ENCODE data around the gene ZC3H7A.

The ZC3H7A gene

DNA sequence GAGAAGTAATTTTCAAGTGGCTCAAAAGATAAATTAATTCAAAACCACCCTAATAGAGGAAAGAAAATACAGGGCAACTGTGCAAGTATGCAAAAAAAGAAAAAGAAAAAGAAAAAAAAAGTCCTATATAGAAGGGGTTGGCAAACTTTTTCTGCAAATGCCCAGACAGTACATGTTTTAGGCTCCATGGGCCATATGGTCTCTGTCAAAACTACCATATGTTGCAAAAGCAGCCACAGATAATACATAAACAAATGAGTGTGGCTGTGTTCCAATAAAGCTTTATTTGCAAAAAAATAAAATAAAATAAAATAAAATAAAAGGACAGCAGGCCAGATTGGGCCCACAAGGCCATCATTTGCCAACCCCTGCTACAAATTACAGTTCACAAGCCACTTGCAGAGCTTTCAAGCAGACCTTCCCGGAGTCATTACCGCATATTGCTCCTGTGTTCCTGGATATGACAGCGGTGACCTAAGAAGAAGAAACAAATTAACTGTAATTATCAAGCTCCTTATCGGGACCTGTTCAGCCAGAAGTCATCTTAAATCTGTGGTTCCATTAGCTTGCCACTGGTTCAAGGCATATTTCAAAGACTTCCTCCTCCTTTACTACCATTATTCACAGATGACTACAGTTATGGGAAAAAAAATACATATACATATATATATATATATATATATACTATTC lies 15.9 kb downstream of the ZC3H7A start (continued):
- TF ChIP-seq, protein P1, sequence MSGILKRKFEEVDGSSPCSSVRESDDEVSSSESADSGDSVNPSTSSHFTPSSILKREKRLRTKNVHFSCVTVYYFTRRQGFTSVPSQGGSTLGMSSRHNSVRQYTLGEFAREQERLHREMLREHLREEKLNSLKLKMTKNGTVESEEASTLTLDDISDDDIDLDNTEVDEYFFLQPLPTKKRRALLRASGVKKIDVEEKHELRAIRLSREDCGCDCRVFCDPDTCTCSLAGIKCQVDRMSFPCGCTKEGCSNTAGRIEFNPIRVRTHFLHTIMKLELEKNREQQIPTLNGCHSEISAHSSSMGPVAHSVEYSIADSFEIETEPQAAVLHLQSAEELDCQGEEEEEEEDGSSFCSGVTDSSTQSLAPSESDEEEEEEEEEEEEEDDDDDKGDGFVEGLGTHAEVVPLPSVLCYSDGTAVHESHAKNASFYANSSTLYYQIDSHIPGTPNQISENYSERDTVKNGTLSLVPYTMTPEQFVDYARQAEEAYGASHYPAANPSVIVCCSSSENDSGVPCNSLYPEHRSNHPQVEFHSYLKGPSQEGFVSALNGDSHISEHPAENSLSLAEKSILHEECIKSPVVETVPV (CRISPR knock-in tag; IDR thresholded peaks at IDR 0.05): no peak
- TF ChIP-seq, protein P2, sequence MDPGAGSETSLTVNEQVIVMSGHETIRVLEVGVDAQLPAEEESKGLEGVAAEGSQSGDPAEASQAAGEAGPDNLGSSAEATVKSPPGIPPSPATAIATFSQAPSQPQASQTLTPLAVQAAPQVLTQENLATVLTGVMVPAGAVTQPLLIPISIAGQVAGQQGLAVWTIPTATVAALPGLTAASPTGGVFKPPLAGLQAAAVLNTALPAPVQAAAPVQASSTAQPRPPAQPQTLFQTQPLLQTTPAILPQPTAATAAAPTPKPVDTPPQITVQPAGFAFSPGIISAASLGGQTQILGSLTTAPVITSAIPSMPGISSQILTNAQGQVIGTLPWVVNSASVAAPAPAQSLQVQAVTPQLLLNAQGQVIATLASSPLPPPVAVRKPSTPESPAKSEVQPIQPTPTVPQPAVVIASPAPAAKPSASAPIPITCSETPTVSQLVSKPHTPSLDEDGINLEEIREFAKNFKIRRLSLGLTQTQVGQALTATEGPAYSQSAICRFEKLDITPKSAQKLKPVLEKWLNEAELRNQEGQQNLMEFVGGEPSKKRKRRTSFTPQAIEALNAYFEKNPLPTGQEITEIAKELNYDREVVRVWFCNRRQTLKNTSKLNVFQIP (CRISPR knock-in tag; IDR thresholded peaks at IDR 0.05; ENCODE audit: borderline replicate concordance, low read depth): no peak
- TF ChIP-seq TOX (CRISPR knock-in tag; IDR thresholded peaks at IDR 0.05; ENCODE audit: borderline replicate concordance): no peak
- no peak for TF ChIP-seq ZNF565 (CRISPR knock-in tag; conservative IDR thresholded peaks at IDR 0.05; ENCODE audit: low read depth)
- TF ChIP-seq PPARA (CRISPR knock-in tag; IDR thresholded peaks at IDR 0.05; ENCODE audit: borderline replicate concordance): no peak
- TF ChIP-seq ARNTL (CRISPR knock-in tag; IDR thresholded peaks at IDR 0.05; ENCODE audit: borderline replicate concordance, low read depth): no peak
- TF ChIP-seq GLIS3 (CRISPR knock-in tag; IDR thresholded peaks at IDR 0.05): 0 out of 2 replicates have a peak, but pooled peaks have one; percentile 82
- TF ChIP-seq ZNF8 (CRISPR knock-in tag; IDR thresholded peaks at IDR 0.05): no peak
- TF ChIP-seq ZFP3 (CRISPR knock-in tag; IDR thresholded peaks at IDR 0.05): no peak

DNA sequence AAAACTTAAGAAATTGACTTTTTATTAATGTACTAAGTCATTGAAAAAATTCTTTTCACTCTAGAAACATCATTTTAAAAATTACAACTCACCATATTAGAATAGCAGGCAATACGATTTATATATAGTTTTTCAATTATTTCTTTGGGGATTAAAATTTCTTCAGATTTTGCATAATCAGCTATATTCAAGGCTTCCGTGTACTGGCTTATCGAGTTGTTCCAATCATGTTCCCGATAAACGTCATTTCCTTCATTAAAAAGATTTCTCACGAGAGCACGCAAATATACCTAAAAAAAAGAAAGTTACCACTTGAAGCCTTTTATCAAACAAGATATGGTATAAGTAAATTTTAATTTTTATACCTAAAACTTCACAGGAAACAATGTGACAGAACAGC lies 18.0 kb downstream of the ZC3H7A start:
- TF ChIP-seq TOX (CRISPR knock-in tag; IDR thresholded peaks at IDR 0.05; ENCODE audit: borderline replicate concordance) (no peak), GLIS3 (CRISPR knock-in tag; IDR thresholded peaks at IDR 0.05) (no peak), RARB (CRISPR knock-in tag; IDR thresholded peaks at IDR 0.05) (no peak), ZFP30 (CRISPR knock-in tag; IDR thresholded peaks at IDR 0.05) (no peak)
- TF ChIP-seq, protein P1 (CRISPR knock-in tag; IDR thresholded peaks at IDR 0.05): no peak
- TF ChIP-seq, protein P2 (CRISPR knock-in tag; IDR thresholded peaks at IDR 0.05; ENCODE audit: borderline replicate concordance, low read depth): no peak
- TF ChIP-seq, protein P3, sequence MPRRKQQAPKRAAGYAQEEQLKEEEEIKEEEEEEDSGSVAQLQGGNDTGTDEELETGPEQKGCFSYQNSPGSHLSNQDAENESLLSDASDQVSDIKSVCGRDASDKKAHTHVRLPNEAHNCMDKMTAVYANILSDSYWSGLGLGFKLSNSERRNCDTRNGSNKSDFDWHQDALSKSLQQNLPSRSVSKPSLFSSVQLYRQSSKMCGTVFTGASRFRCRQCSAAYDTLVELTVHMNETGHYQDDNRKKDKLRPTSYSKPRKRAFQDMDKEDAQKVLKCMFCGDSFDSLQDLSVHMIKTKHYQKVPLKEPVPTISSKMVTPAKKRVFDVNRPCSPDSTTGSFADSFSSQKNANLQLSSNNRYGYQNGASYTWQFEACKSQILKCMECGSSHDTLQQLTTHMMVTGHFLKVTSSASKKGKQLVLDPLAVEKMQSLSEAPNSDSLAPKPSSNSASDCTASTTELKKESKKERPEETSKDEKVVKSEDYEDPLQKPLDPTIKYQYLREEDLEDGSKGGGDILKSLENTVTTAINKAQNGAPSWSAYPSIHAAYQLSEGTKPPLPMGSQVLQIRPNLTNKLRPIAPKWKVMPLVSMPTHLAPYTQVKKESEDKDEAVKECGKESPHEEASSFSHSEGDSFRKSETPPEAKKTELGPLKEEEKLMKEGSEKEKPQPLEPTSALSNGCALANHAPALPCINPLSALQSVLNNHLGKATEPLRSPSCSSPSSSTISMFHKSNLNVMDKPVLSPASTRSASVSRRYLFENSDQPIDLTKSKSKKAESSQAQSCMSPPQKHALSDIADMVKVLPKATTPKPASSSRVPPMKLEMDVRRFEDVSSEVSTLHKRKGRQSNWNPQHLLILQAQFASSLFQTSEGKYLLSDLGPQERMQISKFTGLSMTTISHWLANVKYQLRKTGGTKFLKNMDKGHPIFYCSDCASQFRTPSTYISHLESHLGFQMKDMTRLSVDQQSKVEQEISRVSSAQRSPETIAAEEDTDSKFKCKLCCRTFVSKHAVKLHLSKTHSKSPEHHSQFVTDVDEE (CRISPR knock-in tag; IDR thresholded peaks at IDR 0.05): no peak
- no peak for ATAC-seq

DNA sequence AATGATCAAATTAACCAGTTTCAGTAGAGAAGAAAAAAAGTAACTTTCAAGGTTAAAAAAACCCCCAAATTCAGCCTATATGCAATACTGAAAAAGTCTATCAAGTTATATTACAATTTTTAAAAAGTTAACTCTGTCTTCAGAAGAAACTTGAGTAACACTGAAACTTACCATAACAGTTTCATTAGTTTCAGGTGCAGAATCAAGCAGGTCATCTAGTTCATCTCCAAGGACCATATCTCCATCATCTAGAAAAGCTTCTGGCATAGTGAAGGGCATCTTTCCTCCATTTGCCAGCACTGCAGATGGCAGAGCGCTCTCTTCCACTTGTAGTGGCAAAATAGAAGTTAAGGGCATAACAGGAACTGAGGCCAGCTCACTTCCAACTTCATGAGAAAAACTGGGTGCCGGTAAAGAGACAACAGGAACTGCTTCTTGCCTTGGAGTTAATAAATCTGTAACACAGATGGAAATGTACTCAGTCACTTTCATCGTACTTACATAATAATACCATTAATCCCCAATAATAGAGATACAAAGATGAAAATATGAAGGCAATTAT lies 22.9 kb downstream of the ZC3H7A start:
- ATAC-seq: no peak
- TF ChIP-seq TOX (CRISPR knock-in tag; IDR thresholded peaks at IDR 0.05; ENCODE audit: borderline replicate concordance): no peak
- no peak for TF ChIP-seq ARNTL (CRISPR knock-in tag; IDR thresholded peaks at IDR 0.05; ENCODE audit: borderline replicate concordance, low read depth)
- no peak for TF ChIP-seq RARB (CRISPR knock-in tag; IDR thresholded peaks at IDR 0.05)
- TF ChIP-seq TCF4 (CRISPR knock-in tag; IDR thresholded peaks at IDR 0.05; ENCODE audit: borderline replicate concordance): no peak
- TF ChIP-seq, protein P4, sequence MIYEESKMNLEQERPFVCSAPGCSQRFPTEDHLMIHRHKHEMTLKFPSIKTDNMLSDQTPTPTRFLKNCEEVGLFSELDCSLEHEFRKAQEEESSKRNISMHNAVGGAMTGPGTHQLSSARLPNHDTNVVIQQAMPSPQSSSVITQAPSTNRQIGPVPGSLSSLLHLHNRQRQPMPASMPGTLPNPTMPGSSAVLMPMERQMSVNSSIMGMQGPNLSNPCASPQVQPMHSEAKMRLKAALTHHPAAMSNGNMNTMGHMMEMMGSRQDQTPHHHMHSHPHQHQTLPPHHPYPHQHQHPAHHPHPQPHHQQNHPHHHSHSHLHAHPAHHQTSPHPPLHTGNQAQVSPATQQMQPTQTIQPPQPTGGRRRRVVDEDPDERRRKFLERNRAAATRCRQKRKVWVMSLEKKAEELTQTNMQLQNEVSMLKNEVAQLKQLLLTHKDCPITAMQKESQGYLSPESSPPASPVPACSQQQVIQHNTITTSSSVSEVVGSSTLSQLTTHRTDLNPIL (CRISPR knock-in tag; IDR thresholded peaks at IDR 0.05; ENCODE audit: low read depth): no peak
- TF ChIP-seq GLIS3 (CRISPR knock-in tag; IDR thresholded peaks at IDR 0.05): no peak
- TF ChIP-seq ESRRG (CRISPR knock-in tag; IDR thresholded peaks at IDR 0.05): no peak
- TF ChIP-seq, protein P5, sequence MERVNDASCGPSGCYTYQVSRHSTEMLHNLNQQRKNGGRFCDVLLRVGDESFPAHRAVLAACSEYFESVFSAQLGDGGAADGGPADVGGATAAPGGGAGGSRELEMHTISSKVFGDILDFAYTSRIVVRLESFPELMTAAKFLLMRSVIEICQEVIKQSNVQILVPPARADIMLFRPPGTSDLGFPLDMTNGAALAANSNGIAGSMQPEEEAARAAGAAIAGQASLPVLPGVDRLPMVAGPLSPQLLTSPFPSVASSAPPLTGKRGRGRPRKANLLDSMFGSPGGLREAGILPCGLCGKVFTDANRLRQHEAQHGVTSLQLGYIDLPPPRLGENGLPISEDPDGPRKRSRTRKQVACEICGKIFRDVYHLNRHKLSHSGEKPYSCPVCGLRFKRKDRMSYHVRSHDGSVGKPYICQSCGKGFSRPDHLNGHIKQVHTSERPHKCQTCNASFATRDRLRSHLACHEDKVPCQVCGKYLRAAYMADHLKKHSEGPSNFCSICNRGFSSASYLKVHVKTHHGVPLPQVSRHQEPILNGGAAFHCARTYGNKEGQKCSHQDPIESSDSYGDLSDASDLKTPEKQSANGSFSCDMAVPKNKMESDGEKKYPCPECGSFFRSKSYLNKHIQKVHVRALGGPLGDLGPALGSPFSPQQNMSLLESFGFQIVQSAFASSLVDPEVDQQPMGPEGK (CRISPR knock-in tag; IDR thresholded peaks at IDR 0.05; ENCODE audit: borderline replicate concordance): no peak
- no peak for TF ChIP-seq SNAI2 (CRISPR knock-in tag; IDR thresholded peaks at IDR 0.05)
- TF ChIP-seq ZC3H10 (CRISPR knock-in tag; IDR thresholded peaks at IDR 0.05): no peak
- TF ChIP-seq PPARA (CRISPR knock-in tag; IDR thresholded peaks at IDR 0.05; ENCODE audit: borderline replicate concordance): no peak
- no peak for TF ChIP-seq ZNF565 (CRISPR knock-in tag; conservative IDR thresholded peaks at IDR 0.05; ENCODE audit: low read depth)
- TF ChIP-seq ZFP3 (CRISPR knock-in tag; IDR thresholded peaks at IDR 0.05): no peak
- TF ChIP-seq, protein P2 (CRISPR knock-in tag; IDR thresholded peaks at IDR 0.05; ENCODE audit: borderline replicate concordance, low read depth): no peak
- TF ChIP-seq ZNF70 (CRISPR knock-in tag; IDR thresholded peaks at IDR 0.05): no peak

Data from SK-N-SH treated with all-trans-retinoic acid at 6 μM for 48 hours (cell line).